Endothelial cell of umbilical vein (primary cell): ENCODE results near the gene ETNK2.

Experiments used
- EZH2 ChIP-seq: IDR thresholded peaks from 2 replicates; pipeline ENCODE4 v1.6.1; 2012; ENCODE audit warnings: borderline replicate concordance, low read depth, mild to moderate bottlenecking, moderate library complexity, low read length, inconsistent platforms; ENCODE audit not compliant: severe bottlenecking
- MYC ChIP-seq: IDR thresholded peaks from one replicate; pipeline ENCODE4 v1.6.1; 2011; ENCODE audit warnings: mild to moderate bottlenecking, low read depth, low read length
- POLR2A ChIP-seq: IDR thresholded peaks from 2 replicates; pipeline ENCODE4 v1.6.1; 2012; ENCODE audit warnings: low read depth, mild to moderate bottlenecking, control low read depth, low read length
- POLR2AphosphoS5 ChIP-seq: IDR thresholded peaks from 2 replicates; pipeline ENCODE4 v1.6.1; 2012; ENCODE audit warnings: low read depth, mild to moderate bottlenecking, control low read depth, low read length, moderate library complexity; ENCODE audit not compliant: insufficient read depth
- TF ChIP-seq, protein P1 (sequence below), 2 donors: IDR thresholded peaks; 1 replicate in 1 of 2; 2 replicates in 1 of 2; pipeline ENCODE4 v1.5.1; 2011; ENCODE audit warnings: low read length in 2 of 2, mild to moderate bottlenecking in 2 of 2, moderate library complexity in 2 of 2, control low read depth in 1 of 2, inconsistent platforms in 1 of 2, low read depth in 1 of 2; ENCODE audit not compliant: insufficient read depth in 1 of 2; ENCODE audit errors: extremely low read depth in 1 of 2

DNA sequence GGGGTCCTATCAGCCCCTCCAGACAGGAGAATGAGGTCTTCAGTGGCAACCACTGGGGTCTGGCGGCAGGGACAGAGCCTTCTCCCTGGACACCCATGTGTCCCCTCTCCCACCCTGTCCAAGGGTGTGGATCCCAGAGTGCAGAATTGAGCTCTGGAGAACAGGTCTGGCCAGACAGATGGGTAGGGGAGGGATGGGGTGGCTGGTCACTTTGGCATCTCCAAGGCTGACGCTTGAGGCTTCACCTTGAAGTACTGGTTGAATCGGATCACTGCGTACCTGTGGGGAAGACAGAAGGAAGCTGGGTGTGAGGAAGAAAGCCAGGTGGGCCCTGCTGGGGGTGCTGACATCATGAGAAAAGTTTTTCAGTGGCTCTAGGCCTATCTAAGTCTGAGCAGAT is 19.9 kb downstream of the ETNK2 start:
- TF ChIP-seq POLR2AphosphoS5 (no peak), POLR2A (no peak), MYC (no peak), EZH2 (no peak)
- TF ChIP-seq, protein P1, sequence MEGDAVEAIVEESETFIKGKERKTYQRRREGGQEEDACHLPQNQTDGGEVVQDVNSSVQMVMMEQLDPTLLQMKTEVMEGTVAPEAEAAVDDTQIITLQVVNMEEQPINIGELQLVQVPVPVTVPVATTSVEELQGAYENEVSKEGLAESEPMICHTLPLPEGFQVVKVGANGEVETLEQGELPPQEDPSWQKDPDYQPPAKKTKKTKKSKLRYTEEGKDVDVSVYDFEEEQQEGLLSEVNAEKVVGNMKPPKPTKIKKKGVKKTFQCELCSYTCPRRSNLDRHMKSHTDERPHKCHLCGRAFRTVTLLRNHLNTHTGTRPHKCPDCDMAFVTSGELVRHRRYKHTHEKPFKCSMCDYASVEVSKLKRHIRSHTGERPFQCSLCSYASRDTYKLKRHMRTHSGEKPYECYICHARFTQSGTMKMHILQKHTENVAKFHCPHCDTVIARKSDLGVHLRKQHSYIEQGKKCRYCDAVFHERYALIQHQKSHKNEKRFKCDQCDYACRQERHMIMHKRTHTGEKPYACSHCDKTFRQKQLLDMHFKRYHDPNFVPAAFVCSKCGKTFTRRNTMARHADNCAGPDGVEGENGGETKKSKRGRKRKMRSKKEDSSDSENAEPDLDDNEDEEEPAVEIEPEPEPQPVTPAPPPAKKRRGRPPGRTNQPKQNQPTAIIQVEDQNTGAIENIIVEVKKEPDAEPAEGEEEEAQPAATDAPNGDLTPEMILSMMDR (IDR thresholded peaks at IDR 0.05; ENCODE audit: extremely low read depth in 1 of 2, insufficient read depth in 1 of 2, low read depth in 1 of 2, low read length in 2 of 2), result no peak
